Tibial artery (tissue), 4 donors: ENCODE measurements around the gene CATSPER2.
"Not testable (repeated sequence)": the region's sequence is repeated elsewhere in the genome, so short reads cannot be mapped to it uniquely, and the experiment has no call there.

Source experiments
- DNase-seq, 2 donors: peaks; one replicate each; pipeline ENCODE4 v3.0.0-alpha.2; 2019
- H3K27ac ChIP-seq, 2 donors: fragments of 200-600 bp; sonication (generic) in 1 of 2; 1 replicate in 1 of 2; 2 replicates in 1 of 2; pipeline ENCODE4 v1.5.1; 2018 to 2019; ENCODE audit warnings: mild to moderate bottlenecking in 1 of 2
- H3K27me3 ChIP-seq, 2 donors: fragments of 200-600 bp; sonication (generic) in 1 of 2; one replicate each; pipeline versions ENCODE4 v1.5.1 to v1.6.0; 2016 to 2019
- H3K36me3 ChIP-seq, 3 donors: fragments of 200-600 bp; sonication (generic) in 2 of 3; one replicate each; pipeline ENCODE4 v1.5.1; 2016 to 2019; ENCODE audit warnings: mild to moderate bottlenecking in 2 of 3
- H3K4me1 ChIP-seq, 4 donors: fragments of 200-600 bp; sonication (generic) in 2 of 4; 1 replicate in 3 of 4; 2 replicates in 1 of 4; pipeline ENCODE4 v1.5.1; 2016 to 2019
- H3K4me3 ChIP-seq, 2 donors: fragments of 200-600 bp; sonication (generic) in 1 of 2; 1 replicate in 1 of 2; 2 replicates in 1 of 2; pipeline ENCODE4 v1.5.1; 2018 to 2019; ENCODE audit warnings: mild to moderate bottlenecking in 2 of 2
- H3K9me3 ChIP-seq, 3 donors: fragments of 200-600 bp; sonication (generic) in 1 of 3; one replicate each; pipeline ENCODE4 v1.5.1; 2016 to 2019
- intact Hi-C: fragments of 100-400 bp; cut with DNase I; formaldehyde crosslinking; loops from one replicate; pipeline ENCODE4 v1.15.0; 2023; ENCODE audit warnings: low total_unique reads
- TF ChIP-seq, protein P1 (sequence below), 2 experiments: fragments of 200-600 bp in 1 of 2; fragments of 450-650 bp in 1 of 2; IDR thresholded peaks; one replicate each; pipeline ENCODE4 v1.5.1; 2017 to 2019; ENCODE audit warnings: antibody characterized with exemption in 2 of 2, mild to moderate bottlenecking in 1 of 2, moderate library complexity in 1 of 2

The CATSPER2 gene

DNA sequence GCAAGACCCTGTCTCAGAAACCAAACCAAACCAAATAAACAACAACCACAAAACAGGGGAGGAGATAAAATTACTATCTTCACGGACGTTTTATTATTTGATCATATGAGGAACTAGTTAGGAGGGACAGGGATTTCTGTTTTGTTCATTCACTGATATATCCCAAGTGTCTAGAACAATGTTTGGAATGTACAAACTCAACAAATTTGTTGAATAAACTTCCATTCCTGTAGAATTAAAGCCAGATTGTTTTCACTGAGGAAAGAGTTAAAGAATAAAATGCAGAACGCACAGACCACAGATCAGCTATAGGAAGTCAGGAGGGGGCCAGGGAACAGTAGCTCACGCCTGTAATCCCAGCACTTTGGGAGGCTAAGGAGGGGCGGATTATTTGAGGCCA lies 23.5 kb downstream of the CATSPER2 start:
- Histone ChIP-seq H3K4me1 (no peaks in the 10 kb centered on the region), H3K4me3 (no peak overlapping the region), H3K27ac (no peak overlapping the region), H3K27me3 (peaks cover 0 to 9% of the 10 kb centered on the region in 2 donors), H3K36me3 (no peaks in the 10 kb centered on the region), H3K9me3 (no peaks in the 10 kb centered on the region)
- TF ChIP-seq, protein P1, sequence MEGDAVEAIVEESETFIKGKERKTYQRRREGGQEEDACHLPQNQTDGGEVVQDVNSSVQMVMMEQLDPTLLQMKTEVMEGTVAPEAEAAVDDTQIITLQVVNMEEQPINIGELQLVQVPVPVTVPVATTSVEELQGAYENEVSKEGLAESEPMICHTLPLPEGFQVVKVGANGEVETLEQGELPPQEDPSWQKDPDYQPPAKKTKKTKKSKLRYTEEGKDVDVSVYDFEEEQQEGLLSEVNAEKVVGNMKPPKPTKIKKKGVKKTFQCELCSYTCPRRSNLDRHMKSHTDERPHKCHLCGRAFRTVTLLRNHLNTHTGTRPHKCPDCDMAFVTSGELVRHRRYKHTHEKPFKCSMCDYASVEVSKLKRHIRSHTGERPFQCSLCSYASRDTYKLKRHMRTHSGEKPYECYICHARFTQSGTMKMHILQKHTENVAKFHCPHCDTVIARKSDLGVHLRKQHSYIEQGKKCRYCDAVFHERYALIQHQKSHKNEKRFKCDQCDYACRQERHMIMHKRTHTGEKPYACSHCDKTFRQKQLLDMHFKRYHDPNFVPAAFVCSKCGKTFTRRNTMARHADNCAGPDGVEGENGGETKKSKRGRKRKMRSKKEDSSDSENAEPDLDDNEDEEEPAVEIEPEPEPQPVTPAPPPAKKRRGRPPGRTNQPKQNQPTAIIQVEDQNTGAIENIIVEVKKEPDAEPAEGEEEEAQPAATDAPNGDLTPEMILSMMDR (IDR thresholded peaks at IDR 0.05), result no peak
- DNase-seq, result no peak
- intact Hi-C loops, result no loop called here

DNA sequence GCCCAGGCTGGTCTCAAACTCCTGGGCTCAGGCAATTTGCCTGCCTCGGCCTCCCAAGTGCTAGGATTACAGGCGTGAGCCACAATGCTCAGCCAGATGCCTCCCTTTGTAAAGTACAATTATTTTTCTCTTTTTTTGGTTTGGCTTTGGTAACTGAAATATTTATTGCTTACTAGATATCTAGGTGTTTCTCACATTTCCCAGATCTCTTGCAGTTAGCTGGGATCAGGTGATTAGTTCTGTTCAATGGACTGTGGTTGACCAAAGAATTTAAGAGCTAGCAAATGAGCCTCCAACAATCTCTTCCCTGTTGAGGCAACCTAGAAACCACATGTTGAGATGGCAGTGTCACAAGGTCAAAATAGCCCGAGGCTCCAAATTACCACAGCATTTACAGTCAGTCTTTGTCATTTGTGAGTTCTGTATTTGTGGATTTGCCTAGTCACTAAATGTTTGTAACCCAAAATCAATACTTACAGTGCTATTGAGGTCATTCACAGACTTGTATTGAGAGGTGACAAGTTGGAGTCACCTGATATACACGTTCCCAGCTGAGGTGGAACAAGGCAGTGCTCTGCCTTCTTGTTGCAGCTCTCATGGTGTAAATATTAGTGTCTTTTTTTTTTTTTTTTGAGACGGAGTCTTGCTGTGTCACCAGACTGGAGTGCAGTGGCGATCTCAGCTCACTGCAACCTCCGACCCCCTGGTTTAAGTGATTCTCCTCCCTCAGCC lies 26.4 kb downstream of the CATSPER2 start:
- H3K4me3 ChIP-seq, H3K9me3 ChIP-seq, H3K36me3 ChIP-seq, intact Hi-C loops, DNase-seq, H3K4me1 ChIP-seq, H3K27ac ChIP-seq: not testable (repeated sequence)
- H3K27me3 ChIP-seq, result peaks cover 0 to 16% of the 10 kb centered on the region in 2 donors

DNA sequence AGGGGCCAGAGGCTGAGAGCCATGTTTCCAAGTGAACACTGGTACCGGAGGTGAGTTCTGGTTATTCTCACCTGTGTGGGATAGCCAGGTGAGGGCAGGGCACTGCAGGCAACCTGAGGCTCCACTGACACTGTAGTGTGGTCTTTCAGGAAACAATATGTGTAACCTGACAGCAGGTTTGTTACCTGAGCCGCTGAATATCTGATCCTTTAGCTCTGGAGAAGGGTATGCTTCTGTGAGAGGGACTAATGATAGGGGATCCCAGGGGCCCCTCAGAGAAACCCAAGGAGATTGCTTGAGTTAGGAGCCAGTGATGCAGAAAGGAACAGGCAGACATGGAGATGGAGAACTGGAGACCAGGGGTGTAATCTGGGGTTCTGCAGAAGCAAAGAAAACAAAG lies 29.9 kb downstream of the CATSPER2 start, which contains the start of gene STRC:
Gene STRC (minus strand): TSS at position 101 of the 400 bp plus-strand sequence. CDS start 78 bp downstream, at position 23.
- peaks cover 0 to 16% of the 10 kb centered on the region in 2 donors for H3K27me3 ChIP-seq
- H3K9me3 ChIP-seq, intact Hi-C loops, H3K4me3 ChIP-seq, DNase-seq, H3K27ac ChIP-seq, H3K4me1 ChIP-seq, H3K36me3 ChIP-seq: not testable (repeated sequence)

DNA sequence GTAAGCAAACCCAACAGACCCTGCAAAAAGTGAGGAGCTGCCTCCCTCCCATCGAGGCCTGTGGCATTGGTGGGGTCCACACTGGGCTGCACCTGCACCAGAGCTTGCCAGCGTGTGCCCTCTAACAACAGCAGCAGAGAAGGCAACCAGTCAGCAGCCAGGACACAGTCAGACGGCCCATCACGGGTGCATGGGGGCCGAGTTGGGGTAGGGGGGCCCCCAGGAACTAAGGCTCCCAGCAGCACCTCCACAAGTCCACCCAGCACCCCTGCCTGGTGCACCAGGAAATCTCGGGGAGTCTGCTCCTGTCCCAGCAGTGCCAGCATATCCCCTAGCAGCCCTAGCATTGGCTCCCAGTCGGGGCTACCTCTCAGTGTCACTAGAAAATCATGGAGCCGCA lies 30.9 kb downstream of the CATSPER2 start:
- H3K27ac ChIP-seq, H3K36me3 ChIP-seq, DNase-seq, H3K9me3 ChIP-seq, H3K4me3 ChIP-seq, intact Hi-C loops, H3K4me1 ChIP-seq: not testable (repeated sequence)
- peaks cover 0 to 10% of the 10 kb centered on the region in 2 donors for H3K27me3 ChIP-seq

DNA sequence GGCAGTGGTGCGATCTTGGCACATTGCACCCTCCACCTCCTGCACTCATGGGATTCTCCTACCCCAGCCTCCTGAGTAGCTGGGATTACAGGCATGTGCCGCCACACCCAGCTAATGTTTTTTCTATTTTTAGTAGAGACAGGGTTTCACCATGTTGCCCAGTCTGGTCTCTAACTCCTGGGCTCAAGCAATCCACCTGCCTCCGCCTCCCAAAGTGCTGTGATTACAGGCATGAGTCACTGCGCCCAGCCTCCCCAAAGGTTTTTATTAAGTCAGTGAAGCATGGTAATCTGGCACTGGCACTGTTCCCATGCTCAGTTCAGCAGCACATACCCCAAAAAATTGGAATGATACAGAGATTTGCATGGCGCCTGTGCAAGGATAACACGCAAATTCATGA lies 46.4 kb downstream of the CATSPER2 start:
- H3K9me3 ChIP-seq, H3K27me3 ChIP-seq, H3K36me3 ChIP-seq, H3K4me1 ChIP-seq, H3K4me3 ChIP-seq, DNase-seq, intact Hi-C loops, H3K27ac ChIP-seq: not testable (repeated sequence)

DNA sequence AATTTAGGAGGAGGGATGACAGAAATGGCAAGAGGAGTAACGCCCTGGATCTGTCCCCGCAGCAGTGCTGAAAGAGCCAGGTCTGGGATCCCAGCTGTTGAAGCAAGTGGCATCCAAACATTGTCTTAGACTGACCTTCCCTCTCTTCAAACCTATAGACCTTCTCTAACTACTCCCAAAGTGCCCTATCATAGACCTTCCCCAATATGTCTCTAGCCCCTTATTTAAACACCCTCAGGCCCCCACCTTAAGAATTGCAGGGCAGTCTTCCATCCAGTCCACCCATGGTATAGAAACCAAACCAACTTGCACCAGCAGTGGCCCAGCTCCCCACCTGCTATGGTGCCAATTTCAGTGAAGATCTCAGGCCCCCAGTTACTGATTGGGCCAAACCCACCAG lies 48.4 kb downstream of the CATSPER2 start:
- intact Hi-C loops, H3K27ac ChIP-seq, H3K4me3 ChIP-seq, DNase-seq, H3K4me1 ChIP-seq, H3K36me3 ChIP-seq, H3K27me3 ChIP-seq, H3K9me3 ChIP-seq: not testable (repeated sequence)

DNA sequence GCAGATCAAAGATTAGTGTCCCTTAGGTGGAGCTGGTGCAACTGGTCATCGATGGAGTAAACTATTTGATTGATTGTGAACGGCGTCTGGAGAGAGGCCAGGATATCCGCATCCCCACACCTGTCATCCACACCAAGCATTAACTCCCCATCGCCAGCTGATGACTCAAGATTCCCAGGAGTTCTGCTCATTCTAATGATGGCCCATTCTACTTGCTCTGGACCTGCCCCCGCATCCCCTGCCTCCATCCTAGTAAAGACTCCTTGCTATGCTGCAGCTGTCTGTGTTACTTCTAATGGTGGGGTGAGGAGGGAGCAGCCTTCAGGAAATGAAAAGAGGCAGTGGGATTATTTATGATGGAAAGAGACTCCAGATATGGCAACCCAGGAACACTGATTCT lies 49.5 kb downstream of the CATSPER2 start:
- H3K4me1 ChIP-seq, DNase-seq, H3K4me3 ChIP-seq, H3K27ac ChIP-seq, H3K36me3 ChIP-seq, H3K27me3 ChIP-seq, H3K9me3 ChIP-seq, intact Hi-C loops: not testable (repeated sequence)

DNA sequence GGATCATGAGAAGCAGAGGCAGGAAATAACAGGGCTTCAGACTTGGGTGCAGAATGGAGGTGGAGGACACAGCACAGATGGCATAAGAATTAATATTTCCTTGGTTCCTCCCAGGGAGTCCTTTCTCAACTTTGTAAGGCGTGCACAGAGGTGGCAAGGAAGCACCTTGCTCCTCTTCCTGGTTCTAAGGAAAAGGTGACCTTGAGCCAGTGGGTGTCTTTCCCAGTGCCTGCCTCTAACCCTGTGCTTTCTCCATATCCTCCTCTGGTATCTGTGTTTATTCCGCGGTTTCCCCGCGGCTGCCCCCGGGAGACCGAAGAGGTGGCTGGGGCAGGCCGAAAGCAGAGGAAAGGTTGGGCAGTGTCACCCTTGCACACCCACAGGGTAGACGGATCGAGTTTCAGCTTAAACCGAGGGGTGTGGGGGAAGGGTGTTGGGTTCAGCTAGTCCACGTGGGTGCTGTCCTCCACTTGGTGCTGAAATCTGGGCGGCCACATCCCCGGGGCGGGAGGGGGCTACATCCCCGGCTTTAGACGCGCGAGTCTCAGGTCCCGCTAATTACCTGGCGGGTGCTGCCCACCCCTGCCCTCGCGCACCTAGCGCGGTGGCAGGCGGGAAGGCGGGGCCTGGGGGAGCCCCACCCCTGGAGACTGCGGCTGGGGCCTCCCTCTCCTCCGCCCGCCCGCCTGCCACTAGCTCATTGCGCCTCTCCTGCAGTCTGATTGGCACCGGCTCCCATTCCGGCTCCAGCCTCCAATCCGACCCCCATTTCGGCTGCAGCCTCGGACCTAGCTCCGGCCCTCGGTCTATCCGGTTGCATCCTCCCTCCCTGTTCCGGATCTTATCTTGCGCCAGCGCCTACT lies 55.1 kb downstream of the CATSPER2 start, which contains the start of gene CKMT1B:
Gene CKMT1B (plus strand): TSS at position 700 of the 863 bp plus-strand sequence. CDS start 192 bp downstream, outside the sequence.
- H3K4me1 ChIP-seq, H3K27me3 ChIP-seq, H3K9me3 ChIP-seq, H3K4me3 ChIP-seq, H3K36me3 ChIP-seq, DNase-seq, intact Hi-C loops, H3K27ac ChIP-seq: not testable (repeated sequence)

DNA sequence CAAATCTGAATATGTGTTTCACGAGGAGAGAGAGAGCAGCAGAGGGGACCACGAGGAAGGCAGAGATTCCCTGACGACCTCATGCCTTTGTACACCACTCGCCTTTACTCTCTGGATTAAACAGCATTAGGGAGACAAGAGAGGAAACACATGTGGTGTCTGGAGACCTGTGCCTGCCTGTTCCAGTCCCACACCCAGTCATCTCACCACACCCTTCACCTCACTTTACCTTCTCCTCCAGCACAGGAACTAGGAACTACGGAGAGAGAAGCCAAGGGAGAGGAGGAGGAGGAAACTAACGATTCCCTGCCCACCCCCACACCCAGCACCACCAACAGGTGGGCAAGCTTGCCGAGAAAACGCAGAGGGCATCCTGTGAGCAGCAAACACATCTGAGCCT lies 55.8 kb downstream of the CATSPER2 start:
- H3K27ac ChIP-seq, H3K4me1 ChIP-seq, H3K27me3 ChIP-seq, intact Hi-C loops, H3K4me3 ChIP-seq, H3K36me3 ChIP-seq, H3K9me3 ChIP-seq, DNase-seq: not testable (repeated sequence)

DNA sequence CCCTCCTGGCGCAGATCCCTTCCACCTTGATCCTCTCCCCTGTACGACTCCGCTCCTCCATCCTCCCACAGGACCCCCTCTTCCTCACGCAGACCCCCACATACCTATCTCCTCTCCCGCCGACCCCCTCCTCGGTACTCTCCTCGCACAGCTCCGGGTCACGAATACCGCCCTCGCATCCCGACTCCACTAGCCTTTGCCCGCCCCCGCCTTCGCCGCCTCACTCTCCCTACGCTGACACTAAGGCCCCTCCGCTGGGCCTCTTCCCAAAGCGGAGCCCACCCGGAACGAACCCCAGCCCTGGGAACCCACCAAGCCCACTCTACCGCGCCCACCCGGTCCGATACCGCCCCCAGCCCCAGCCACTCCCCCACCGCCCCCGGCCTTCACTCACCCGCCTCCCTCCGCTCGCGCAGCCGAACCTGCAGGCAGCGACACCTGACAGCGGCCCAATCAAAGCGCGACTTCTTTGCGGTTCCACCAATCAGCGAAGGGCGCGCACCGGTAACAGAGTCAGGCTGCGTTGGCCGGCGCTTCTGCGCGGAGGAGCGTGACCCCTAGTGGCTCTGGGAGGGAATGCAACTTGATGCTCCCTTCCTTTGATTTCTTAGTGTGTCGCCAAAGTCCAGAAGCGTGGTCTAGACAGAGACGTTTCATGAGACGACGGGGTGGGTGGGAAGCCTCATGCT lies 58.7 kb downstream of the CATSPER2 start, which contains the start of gene PPIP5K1:
Gene PPIP5K1 (minus strand): TSS at position 431 of the 689 bp plus-strand sequence. CDS start 5,704 bp downstream, outside the sequence.
- DNase-seq, H3K4me1 ChIP-seq, intact Hi-C loops, H3K27me3 ChIP-seq, H3K9me3 ChIP-seq, H3K4me3 ChIP-seq, H3K36me3 ChIP-seq, H3K27ac ChIP-seq: not testable (repeated sequence)
